ENCODE data around the gene ADAMTS7. TPM values are rescaled to one million over a fixed set of nuclear protein-coding genes. Genes with fewer than 3 reads are reported as not detected.
A peak's percentile ranks its signal among the peaks of the same experiment; 100 is the strongest.
"Not testable (repeated sequence)": the region's sequence is repeated elsewhere in the genome, so short reads cannot be mapped to it uniquely, and the experiment has no call there.

ADAMTS7 gene
- polyA plus RNA-seq, 4 donors, result 21.3 to 38.1 (median 28.8) TPM

GRCh38 chr15:78831229-78832207 lies 20.3 kb upstream of the ADAMTS7 start:
- no peak for DNase-seq (ENCODE audit: low read depth in 4 of 4, low spot score in 3 of 4)

- no peak for DNase-seq (ENCODE audit: low read depth in 4 of 4, low spot score in 3 of 4)
Observed at GRCh38 chr15:78830514-78831228, 19.4 kb upstream of the ADAMTS7 start.

GRCh38 chr15:78828920-78829319 lies 17.7 kb upstream of the ADAMTS7 start:
- no peak for DNase-seq (ENCODE audit: low read depth in 4 of 4, low spot score in 3 of 4)

- DNase-seq (ENCODE audit: low read depth in 4 of 4, low spot score in 3 of 4), result no peak
Observed at GRCh38 chr15:78822514-78822913, 11.2 kb upstream of the ADAMTS7 start.

- DNase-seq (ENCODE audit: low read depth in 4 of 4, low spot score in 3 of 4), result no peak
Observed at GRCh38 chr15:78811825-78812183, 540 bp upstream of the ADAMTS7 start.

GRCh38 chr15:78810362-78811123 lies 721 bp downstream of the ADAMTS7 start:
- peak in 2 of 4 donors; percentile 22 to 33 for DNase-seq (ENCODE audit: low read depth in 4 of 4, low spot score in 3 of 4)

- no peak for DNase-seq (ENCODE audit: low read depth in 4 of 4, low spot score in 3 of 4)
Observed at GRCh38 chr15:78810003-78810361, 1.3 kb downstream of the ADAMTS7 start.

- DNase-seq (ENCODE audit: low read depth in 4 of 4, low spot score in 3 of 4), result no peak
Observed at GRCh38 chr15:78808550-78808949, 2.7 kb downstream of the ADAMTS7 start.

GRCh38 chr15:78807359-78807758 lies 3.9 kb downstream of the ADAMTS7 start:
- DNase-seq (ENCODE audit: low read depth in 4 of 4, low spot score in 3 of 4), result no peak

- DNase-seq (ENCODE audit: low read depth in 4 of 4, low spot score in 3 of 4), result no peak
Observed at GRCh38 chr15:78804391-78804792, 6.9 kb downstream of the ADAMTS7 start.

- no peak for DNase-seq (ENCODE audit: low read depth in 4 of 4, low spot score in 3 of 4)
Observed at GRCh38 chr15:78800806-78801205, 10.5 kb downstream of the ADAMTS7 start.

- DNase-seq (ENCODE audit: low read depth in 4 of 4, low spot score in 3 of 4), result no peak
Observed at GRCh38 chr15:78800189-78800588, 11.1 kb downstream of the ADAMTS7 start.

- not testable (repeated sequence) for DNase-seq (ENCODE audit: low read depth in 4 of 4, low spot score in 3 of 4)
Observed at GRCh38 chr15:78799102-78799501, 12.2 kb downstream of the ADAMTS7 start.

- not testable (repeated sequence) for DNase-seq (ENCODE audit: low read depth in 4 of 4, low spot score in 3 of 4)
Observed at GRCh38 chr15:78798355-78798754, 12.9 kb downstream of the ADAMTS7 start.

GRCh38 chr15:78797951-78798350 lies 13.3 kb downstream of the ADAMTS7 start:
- DNase-seq (ENCODE audit: low read depth in 4 of 4, low spot score in 3 of 4), result no peak

- no peak for DNase-seq (ENCODE audit: low read depth in 4 of 4, low spot score in 3 of 4)
Observed at GRCh38 chr15:78796510-78796909, 14.8 kb downstream of the ADAMTS7 start.

GRCh38 chr15:78795043-78795442 lies 16.2 kb downstream of the ADAMTS7 start:
- no peak for DNase-seq (ENCODE audit: low read depth in 4 of 4, low spot score in 3 of 4)

- not testable (repeated sequence) for DNase-seq (ENCODE audit: low read depth in 4 of 4, low spot score in 3 of 4)
Observed at GRCh38 chr15:78794446-78794845, 16.8 kb downstream of the ADAMTS7 start.

GRCh38 chr15:78791357-78791756 lies 19.9 kb downstream of the ADAMTS7 start:
- no peak for DNase-seq (ENCODE audit: low read depth in 4 of 4, low spot score in 3 of 4)

GRCh38 chr15:78790027-78790426 lies 21.2 kb downstream of the ADAMTS7 start:
- DNase-seq (ENCODE audit: low read depth in 4 of 4, low spot score in 3 of 4), result no peak

GRCh38 chr15:78789615-78790014 lies 21.6 kb downstream of the ADAMTS7 start:
- DNase-seq (ENCODE audit: low read depth in 4 of 4, low spot score in 3 of 4), result no peak

All from left renal pelvis (tissue), 4 donors.